Caki2 (cell line): Measurements from ENCODE around the gene IFITM2. TPM values are rescaled to one million over a fixed set of nuclear protein-coding genes. Genes with fewer than 3 reads are reported as not detected.
"Not testable (repeated sequence)": the region's sequence is repeated elsewhere in the genome, so short reads cannot be mapped to it uniquely, and the experiment has no call there.

Experiments used
- DNase-seq: peaks from one replicate; pipeline ENCODE4 v3.0.0-alpha.2; 2015; ENCODE audit warnings: low read depth
- in situ Hi-C: cut with HindIII; loops from 2 replicates; pipeline ENCODE4 v1.10.0; 2016; ENCODE audit warnings: low sequenced_read_pairs, low pct_unique_long_range_greater_than_20kb, mixed read lengths
- total RNA-seq: library from RNA; depleted of rRNA; stranded (reverse); fragments of >200 nt; shearing (Covaris generic); gene quantifications from 2 replicates; pipeline ENCODE4 v1.2.3, GENCODE V29; 2014; ENCODE audit warnings: low replicate concordance

The IFITM2 gene
- total RNA-seq, 1 experiment from 2014 or later: not detected

- no peak for DNase-seq
- in situ Hi-C loops: no loop called here
Observed at GRCh38 chr11:299951-300735, 7.5 kb upstream of the IFITM2 start.

GRCh38 chr11:303363-303762, 4.3 kb upstream of the IFITM2 start:
- no peak for DNase-seq
- in situ Hi-C loops: no loop called here

GRCh38 chr11:304061-304506, 3.5 kb upstream of the IFITM2 start:
- no peak for DNase-seq
- in situ Hi-C loops: no loop called here

- in situ Hi-C loops: no loop called here
- peak; percentile 31 for DNase-seq
Observed at GRCh38 chr11:304915-305843, 2.4 kb upstream of the IFITM2 start.

DNA sequence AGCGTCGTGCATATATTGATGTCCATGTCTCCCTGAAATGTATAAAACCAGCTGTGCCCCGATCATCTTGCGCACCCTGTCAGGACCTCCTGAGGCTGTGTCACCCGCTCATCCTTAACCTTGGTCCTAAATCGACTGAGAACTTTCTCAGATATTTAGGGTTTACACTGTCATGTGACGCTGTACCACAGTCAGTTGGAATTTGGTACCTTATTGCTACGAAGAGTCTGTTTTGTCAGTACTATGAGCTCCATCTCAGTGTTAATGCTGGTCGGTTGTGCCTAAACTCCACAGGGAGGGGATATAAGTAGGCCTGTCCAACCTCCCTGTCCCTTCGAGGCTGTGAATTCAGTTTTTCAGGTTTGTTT, 1.8 kb upstream of the IFITM2 start:
- in situ Hi-C loops: no loop called here
- no peak for DNase-seq

DNA sequence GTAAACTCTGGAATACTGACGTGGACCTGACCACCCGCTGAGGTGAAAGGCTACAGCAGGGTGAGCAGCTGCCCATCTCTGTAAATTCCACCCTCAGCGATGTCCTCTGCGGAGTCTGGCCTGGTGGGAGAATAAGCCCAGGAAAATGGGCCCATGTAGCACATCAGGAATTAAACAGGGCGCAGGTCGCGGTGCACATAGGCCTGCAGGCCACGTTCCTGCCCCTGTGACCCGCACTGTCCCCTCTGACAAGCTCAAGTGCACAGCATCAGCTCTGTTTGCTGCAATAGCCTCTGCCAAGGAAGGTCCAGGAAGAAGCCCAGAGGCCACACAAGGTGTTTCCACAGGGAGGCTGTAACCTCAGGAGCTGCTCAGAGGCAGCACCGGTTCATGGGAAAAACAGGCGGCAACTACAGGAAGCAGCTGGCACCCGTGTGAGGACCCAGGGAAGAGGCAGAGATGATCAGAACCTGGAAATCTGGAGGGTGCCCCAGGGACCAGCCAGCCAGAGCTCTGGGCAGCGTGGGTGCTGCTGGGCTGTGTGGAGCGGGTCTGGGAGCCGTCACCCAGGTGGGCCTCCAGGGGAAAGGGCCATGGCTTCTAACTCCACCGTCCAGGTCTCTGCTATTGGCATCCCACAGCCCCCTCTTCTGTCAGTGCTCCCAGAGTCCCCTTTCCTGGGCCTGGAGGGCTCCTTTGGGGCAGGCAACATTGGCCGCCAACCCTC, 808 bp upstream of the IFITM2 start:
- no peak for DNase-seq
- in situ Hi-C loops: no loop called here

- DNase-seq, in situ Hi-C loops: not testable (repeated sequence)
Observed at GRCh38 chr11:308740-309665, 1.4 kb downstream of the IFITM2 start.

DNA sequence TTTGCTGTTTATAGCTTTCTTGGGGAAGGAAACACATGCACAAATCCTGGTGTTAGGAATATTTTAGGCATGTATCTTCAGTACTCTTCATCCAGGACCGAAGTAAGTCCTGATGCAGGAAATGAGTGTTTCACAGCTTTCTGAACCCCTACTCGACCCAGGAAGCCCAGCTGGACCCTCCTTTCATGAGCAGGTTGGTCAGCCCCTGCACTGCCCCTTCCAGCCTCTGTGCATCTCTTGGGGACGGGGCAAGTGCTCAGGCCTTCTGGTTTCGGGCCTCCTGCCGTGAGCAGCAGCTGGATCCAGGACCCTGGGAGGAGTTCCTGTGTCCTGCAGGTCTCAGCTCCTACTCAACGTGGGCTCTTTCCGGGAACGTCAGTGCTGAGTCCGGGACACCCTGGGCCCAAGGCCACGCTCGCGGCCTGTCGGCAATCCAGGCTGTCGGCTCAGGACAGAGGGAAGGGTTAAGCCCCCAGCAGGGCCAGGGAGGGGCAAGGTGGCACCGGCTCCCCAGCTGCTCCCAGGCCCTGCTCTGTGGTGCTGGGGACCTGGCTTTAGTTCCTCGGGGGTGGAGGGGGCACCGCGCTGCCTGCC, 2.5 kb downstream of the IFITM2 start:
- in situ Hi-C loops, DNase-seq: not testable (repeated sequence)

DNA sequence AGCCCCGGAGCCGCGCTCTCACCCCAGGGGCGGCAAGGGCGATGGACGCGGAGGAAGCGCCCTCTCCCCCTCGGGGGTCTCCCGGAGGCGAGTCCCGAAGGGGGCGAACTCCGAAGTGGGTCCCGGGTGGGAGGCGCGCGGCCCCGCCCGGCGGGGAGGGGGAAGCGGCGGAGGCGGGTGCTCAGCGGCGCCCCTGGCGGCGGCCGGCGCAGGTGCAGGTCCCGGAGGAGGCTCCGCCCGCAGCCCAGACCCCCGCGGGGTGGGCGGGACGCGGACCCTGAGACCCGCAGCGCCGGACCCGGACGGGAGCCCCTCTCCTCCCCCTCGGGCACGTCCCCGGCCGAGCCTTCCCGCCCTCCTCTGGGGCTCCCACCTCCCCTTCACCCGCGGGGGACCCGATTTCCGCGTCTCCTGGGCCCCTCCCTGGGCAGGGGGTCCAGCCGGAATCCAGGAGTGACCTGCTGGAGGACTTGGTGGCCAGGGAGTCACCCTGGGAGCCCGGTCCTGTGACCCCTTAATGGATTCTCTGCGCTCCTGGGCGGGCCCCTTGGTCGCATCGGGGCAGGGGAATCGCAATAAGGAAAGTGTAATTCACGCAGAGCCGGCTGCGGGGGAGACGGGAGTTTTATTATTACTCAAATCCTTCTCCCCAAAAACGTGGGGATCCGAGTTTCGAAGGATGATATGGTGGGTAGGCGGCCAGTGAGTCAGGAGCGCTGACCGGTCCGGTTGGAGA, 3.6 kb downstream of the IFITM2 start:
- in situ Hi-C loops: not testable (repeated sequence)

GRCh38 chr11:312092-312816, 4.6 kb downstream of the IFITM2 start:
- in situ Hi-C loops: no loop called here

More for the DNA sequence above, 3.6 kb downstream of the IFITM2 start:
- DNase-seq: not testable (repeated sequence)

DNA sequence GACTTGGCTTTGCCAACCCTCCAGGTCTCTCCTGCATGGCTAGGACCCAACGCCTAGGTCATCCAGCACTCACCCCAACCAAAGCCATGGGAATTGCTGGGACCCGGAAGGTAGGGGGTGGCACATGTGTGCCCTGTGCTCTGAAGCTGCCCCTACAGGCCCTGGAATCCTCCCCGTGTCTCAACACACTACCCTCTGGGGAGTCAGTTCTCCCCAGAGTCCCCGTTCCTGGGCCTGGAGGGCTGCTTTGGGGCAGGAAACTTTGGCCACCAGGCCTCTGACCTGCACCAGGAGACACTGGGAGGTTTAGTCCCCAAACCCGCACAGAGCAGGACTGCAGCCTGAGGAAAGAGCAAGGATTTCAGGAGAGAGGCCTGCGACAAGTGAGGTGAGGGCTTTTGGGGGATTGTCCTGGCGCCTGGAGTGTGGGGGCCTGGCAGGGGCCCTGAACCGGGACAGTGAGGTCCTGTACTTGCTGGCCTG, 5.7 kb downstream of the IFITM2 start:
- in situ Hi-C loops: no loop called here
- no peak for DNase-seq

More at GRCh38 chr11:312092-312816, 4.6 kb downstream of the IFITM2 start:
- no peak for DNase-seq

GRCh38 chr11:313787-314553, 6.4 kb downstream of the IFITM2 start, which contains the start of gene IFITM1:
IFITM1 (plus strand) TSS chr11:314040; CDS start chr11:314171, 131 bp downstream.
- DNase-seq: peak; percentile 42
- in situ Hi-C loops: no loop called here

- DNase-seq, in situ Hi-C loops: not testable (repeated sequence)
Observed at GRCh38 chr11:314554-314875, 6.9 kb downstream of the IFITM2 start.

- in situ Hi-C loops: no loop called here
- no peak for DNase-seq
Observed at GRCh38 chr11:315051-315481, 7.5 kb downstream of the IFITM2 start.

DNA sequence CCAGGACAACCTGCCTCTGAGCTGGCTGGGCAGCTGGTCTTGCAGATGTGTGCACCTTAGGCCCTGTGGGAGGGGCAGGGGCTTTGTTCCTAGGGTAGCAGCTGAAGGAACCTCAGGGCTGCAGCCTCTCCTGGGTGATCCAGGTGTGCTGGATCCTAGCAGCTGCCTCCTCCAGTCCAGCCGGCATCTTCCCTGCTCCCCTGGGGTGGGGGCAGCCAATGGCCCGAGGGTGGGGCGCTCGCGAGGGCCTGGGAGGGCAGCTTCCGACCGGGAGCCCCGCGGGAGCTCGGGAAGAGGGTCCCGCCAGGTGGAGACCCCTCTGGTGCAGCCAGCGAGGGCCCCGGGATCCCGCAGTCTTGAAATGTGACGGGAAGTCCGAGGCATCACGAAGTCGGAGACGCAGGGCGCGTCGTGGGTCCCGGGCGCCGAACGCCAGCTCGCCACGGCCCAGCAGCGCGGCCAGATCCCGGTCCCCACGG, 7.9 kb downstream of the IFITM2 start:
- in situ Hi-C loops: no loop called here
- no peak for DNase-seq
